ENCODE results near the gene INO80C. TPM values are rescaled to one million over a fixed set of nuclear protein-coding genes. Genes with fewer than 3 reads are reported as not detected.
A peak's percentile ranks its signal among the peaks of the same experiment; 100 is the strongest.

The INO80C gene
- total RNA-seq, 3 donors from 2014 or later: 5.9 to 14.7 (median 6.7) TPM

GRCh38 chr18:35528749-35529274 lies 31.1 kb upstream of the INO80C start:
- no peak for DNase-seq (ENCODE audit: low spot score in 2 of 2)
- H3K4me3 ChIP-seq: no peak overlapping the region
- no peak for TF ChIP-seq CTCF (IDR thresholded peaks at IDR 0.05)
- TF ChIP-seq POLR2AphosphoS5 (IDR thresholded peaks at IDR 0.05): no peak
- TF ChIP-seq POLR2A (IDR thresholded peaks at IDR 0.05): no peak
- no peaks in the 10 kb centered on the region for H3K36me3 ChIP-seq
- no peak overlapping the region for H3K27ac ChIP-seq
- no peaks in the 10 kb centered on the region for H3K9me3 ChIP-seq
- intact Hi-C loops (cut with DNase I; ENCODE audit: low total_unique reads): no loop called here
- H3K4me1 ChIP-seq: peaks cover 0 to 5% of the 10 kb centered on the region in 2 donors
- no peaks in the 10 kb centered on the region for H3K27me3 ChIP-seq

GRCh38 chr18:35526495-35527059 lies 28.8 kb upstream of the INO80C start:
- Histone ChIP-seq H3K4me3 (peak overlapping the region in 2 of 3 donors; percentile 21 to 49), H3K9me3 (no peaks in the 10 kb centered on the region), H3K27me3 (no peaks in the 10 kb centered on the region), H3K4me1 (peaks cover 0 to 5% of the 10 kb centered on the region in 2 donors), H3K27ac (peak overlapping the region in 1 of 2 donors; percentile 11), H3K36me3 (no peaks in the 10 kb centered on the region)
- TF ChIP-seq CTCF (IDR thresholded peaks at IDR 0.05): no peak
- no peak for TF ChIP-seq POLR2AphosphoS5 (IDR thresholded peaks at IDR 0.05)
- TF ChIP-seq POLR2A (IDR thresholded peaks at IDR 0.05): no peak
- intact Hi-C loops (cut with DNase I; ENCODE audit: low total_unique reads): no loop called here
- DNase-seq (ENCODE audit: low spot score in 2 of 2): no peak

- no peaks in the 10 kb centered on the region for H3K9me3 ChIP-seq
- no peaks in the 10 kb centered on the region for H3K27me3 ChIP-seq
- peaks cover 0 to 5% of the 10 kb centered on the region in 2 donors for H3K4me1 ChIP-seq
- no peak for DNase-seq (ENCODE audit: low spot score in 2 of 2)
- no peaks in the 10 kb centered on the region for H3K36me3 ChIP-seq
- TF ChIP-seq POLR2AphosphoS5 (IDR thresholded peaks at IDR 0.05) (no peak), CTCF (IDR thresholded peaks at IDR 0.05) (no peak), POLR2A (IDR thresholded peaks at IDR 0.05) (no peak)
- H3K27ac ChIP-seq: peak overlapping the region; percentile 19 to 25
- peak overlapping the region in 2 of 3 donors; percentile 21 to 49 for H3K4me3 ChIP-seq
- intact Hi-C loops (cut with DNase I; ENCODE audit: low total_unique reads): no loop called here
These were observed 28.2 kb upstream of the INO80C start for GRCh38 chr18:35525795-35526494.

- H3K4me1 ChIP-seq: peaks cover 0 to 5% of the 10 kb centered on the region in 2 donors
- intact Hi-C loops (cut with DNase I; ENCODE audit: low total_unique reads): no loop called here
- no peak overlapping the region for H3K4me3 ChIP-seq
- no peaks in the 10 kb centered on the region for H3K27me3 ChIP-seq
- no peaks in the 10 kb centered on the region for H3K36me3 ChIP-seq
- H3K9me3 ChIP-seq: no peaks in the 10 kb centered on the region
- no peak overlapping the region for H3K27ac ChIP-seq
- no peak for DNase-seq (ENCODE audit: low spot score in 2 of 2)
- TF ChIP-seq CTCF (IDR thresholded peaks at IDR 0.05) (no peak), POLR2AphosphoS5 (IDR thresholded peaks at IDR 0.05) (no peak), POLR2A (IDR thresholded peaks at IDR 0.05) (no peak)
These were observed 26.5 kb upstream of the INO80C start for GRCh38 chr18:35524226-35524625.
